GM13976 (cell line): Measurements from ENCODE around the gene DNAJB6.

ENCODE experiments used
- DNase-seq: peaks from one replicate; pipeline ENCODE4 v3.0.0; 2012; ENCODE audit warnings: low spot score
- in situ Hi-C: fragments of 300-500 bp; cut with MboI; formaldehyde crosslinking; loops from one replicate; pipeline ENCODE4 v1.12.0; 2022; ENCODE audit warnings: low sequenced_read_pairs, mixed read lengths, inconsistent platforms; ENCODE audit not compliant: unreplicated experiment
- TF ChIP-seq, protein P1 (sequence below): IDR thresholded peaks from 2 replicates; pipeline ENCODE4 v1.5.1; 2012; ENCODE audit warnings: borderline replicate concordance, mild to moderate bottlenecking; ENCODE audit not compliant: insufficient read depth; ENCODE audit errors: extremely low read depth, missing control alignments, control extremely low read depth

Gene DNAJB6

DNA sequence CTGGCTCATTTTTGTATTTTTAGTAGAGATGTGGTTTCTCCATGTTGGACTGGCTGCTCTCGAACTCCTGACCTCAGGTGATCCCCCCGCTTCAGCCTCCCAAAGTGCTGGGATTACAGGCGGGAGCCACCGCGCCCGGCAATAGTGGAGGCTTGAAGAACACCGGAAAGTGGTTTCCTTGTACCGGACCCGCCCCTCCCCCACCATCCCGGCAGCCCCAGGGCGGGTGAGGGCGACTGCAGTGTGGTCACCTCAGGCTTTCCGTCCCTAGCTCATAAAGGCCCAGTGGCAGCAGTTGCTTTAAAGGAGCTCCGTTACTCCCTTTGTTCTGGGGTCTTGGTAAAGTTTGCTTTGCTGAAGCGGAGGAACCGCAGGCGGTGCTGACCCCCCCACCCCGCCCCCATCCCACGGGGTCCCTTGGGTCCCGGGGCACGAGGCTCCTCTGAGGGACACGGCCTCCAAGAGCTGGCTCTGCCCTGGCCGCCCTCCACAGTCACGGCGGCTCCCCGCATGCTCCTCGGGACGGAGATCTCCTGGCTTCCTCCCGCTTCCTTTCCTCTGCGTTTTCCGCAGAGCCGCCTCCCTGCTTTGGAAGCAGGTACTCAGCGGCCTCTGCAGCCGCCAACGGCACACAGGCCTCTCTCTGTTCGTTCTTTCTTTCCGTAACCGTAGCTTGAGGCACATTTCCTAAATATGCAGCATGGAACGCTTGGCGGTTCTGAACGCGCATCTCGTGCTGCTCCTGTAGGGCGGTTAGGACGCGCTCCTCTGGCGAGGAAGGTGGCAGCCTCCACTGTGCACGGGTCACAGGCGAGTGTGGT lies 77.3 kb downstream of the DNAJB6 start:
- in situ Hi-C loops: no loop called here
- DNase-seq: no peak
- TF ChIP-seq, protein P1, sequence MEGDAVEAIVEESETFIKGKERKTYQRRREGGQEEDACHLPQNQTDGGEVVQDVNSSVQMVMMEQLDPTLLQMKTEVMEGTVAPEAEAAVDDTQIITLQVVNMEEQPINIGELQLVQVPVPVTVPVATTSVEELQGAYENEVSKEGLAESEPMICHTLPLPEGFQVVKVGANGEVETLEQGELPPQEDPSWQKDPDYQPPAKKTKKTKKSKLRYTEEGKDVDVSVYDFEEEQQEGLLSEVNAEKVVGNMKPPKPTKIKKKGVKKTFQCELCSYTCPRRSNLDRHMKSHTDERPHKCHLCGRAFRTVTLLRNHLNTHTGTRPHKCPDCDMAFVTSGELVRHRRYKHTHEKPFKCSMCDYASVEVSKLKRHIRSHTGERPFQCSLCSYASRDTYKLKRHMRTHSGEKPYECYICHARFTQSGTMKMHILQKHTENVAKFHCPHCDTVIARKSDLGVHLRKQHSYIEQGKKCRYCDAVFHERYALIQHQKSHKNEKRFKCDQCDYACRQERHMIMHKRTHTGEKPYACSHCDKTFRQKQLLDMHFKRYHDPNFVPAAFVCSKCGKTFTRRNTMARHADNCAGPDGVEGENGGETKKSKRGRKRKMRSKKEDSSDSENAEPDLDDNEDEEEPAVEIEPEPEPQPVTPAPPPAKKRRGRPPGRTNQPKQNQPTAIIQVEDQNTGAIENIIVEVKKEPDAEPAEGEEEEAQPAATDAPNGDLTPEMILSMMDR: no peak

DNA sequence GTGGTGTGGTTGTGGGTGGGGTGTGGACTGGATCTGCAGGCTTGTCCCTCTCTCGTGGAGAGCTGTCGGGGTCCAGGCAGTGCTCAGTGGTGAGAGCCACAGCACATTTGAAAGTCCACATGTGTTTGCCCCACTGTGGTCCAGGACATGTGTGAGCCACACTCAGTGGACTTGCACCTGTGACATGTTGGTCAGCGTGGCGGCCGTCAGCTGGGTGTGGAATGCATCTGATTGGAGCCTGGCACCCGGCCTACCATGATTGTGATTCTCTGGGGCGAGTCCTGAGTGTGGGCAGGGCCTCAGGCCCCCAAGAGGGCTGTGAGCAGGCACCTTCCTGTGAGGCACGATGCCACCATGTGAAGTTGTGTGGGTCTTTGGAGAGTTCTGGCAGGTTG lies 77.9 kb downstream of the DNAJB6 start:
- TF ChIP-seq, protein P1: no peak
- in situ Hi-C loops: no loop called here

DNA sequence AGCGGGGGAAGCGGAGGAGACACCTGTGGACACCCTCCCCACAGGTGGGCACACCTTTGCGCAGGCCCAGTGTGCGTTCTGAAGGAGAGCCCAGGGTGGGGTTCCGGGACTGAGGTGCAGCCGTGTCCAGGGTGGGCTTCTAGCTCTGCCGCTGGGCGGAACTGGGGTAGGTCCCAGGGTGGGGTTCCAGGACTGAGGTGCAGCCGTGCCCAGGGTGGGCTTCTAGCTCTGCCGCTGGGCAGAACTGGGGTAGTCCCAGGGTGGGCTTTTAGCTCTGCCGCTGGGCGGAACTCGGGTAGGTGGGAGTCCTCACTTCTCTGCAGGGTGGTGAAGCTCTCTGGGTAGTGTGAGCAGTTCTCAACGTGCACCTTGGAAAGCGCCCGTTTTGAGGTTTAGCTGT lies 78.7 kb downstream of the DNAJB6 start:
- in situ Hi-C loops: no loop called here
- TF ChIP-seq, protein P1: no peak
- no peak for DNase-seq

More for the DNA sequence above, 77.9 kb downstream of the DNAJB6 start:
- no peak for DNase-seq

DNA sequence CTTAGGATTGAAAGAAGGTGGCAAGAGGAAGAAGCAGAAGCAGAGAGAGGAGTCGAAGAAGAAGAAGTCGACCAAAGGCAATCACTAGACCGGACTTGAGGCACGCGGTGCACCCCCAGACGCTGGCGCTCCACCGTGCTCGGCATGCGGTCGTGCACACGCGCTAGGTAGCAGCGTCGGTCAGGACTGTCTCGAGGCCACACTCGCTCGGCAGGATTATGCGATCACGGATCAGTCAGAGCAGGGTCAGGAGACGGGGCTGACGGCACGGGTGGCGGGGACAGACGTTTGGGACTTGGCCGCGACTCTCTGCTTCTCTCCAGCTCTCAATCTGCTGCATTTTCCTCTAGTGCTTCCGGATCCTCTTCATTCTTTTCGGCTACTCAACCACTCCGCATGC lies 79.2 kb downstream of the DNAJB6 start:
- TF ChIP-seq, protein P1: no peak
- in situ Hi-C loops: no loop called here

DNA sequence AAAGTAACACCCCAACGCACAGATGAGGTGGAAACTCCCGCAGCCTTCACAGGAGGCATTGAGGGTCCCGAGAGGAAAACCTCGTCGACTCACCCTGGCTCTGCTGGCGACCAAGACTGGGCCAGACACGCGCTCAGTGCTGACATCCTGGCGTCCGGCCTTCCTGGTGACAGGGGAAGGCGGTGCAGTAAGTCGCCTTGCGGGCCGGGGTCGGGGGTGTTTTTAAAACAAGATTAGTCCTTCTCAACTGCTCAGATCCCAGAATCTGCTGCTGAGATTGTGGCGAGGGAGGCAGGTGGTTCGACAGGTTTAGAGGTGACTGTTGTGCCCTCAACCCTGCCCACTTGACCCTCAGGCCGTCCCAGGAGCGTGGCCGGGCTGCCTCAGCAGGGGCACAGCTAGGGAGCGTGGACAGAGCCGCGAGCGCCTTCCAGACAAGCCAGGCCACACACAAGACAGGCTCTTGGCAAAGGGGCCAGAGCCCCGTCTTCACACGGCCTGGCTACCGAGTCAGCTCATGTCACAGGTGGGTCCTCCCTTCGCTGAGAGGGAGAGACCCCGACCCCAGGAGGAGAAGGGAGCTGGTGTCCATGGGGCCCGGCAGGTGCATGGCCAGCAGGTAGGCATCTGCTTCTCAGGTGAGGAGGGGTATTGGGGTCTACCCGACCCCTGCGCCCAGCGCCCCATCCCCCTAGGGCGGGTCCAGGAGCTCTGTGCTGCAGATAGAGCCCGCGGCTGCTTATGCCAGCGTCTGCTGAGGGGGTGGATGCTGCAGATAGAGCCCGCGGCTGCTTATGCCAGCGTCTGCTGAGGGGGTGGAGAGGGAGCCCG lies 81.6 kb downstream of the DNAJB6 start:
- in situ Hi-C loops: no loop called here
- TF ChIP-seq, protein P1: no peak
- DNase-seq: no peak

More for the DNA sequence above, 79.2 kb downstream of the DNAJB6 start:
- DNase-seq: no peak

DNA sequence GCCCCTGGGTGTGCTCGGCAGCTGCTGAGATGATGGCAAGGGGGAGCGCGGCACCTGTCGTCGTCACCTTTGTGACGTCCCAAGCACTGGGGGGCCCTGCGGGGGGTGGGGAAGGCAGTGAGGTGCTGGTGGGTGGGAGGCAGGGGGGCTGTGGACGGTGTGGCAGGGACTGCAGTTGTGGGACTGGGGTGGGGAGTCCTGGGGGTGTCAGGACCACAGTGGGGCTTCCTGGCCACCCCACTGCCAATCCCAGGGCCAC lies 82.2 kb downstream of the DNAJB6 start:
- in situ Hi-C loops: no loop called here
- TF ChIP-seq, protein P1: no peak
- DNase-seq: no peak

DNA sequence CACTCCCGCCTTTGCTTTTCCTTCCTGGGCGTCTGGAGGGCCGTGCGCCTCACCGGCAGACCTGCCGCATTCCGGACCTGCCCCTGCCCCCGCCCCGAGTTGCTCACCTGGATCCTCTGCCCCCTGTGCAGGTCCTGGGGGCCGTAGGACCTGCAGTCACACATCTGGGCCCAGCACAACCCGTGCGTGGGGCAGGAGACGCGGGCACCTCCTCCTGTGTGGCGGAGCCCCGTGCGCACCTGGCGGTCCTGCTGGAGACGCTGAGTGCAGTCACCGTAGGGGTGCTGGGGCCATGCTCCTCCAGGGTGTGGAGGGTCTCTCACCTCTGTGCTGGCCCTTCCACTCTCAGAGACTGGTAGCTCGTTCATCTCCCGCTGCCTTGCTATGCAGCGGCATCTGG lies 85.5 kb downstream of the DNAJB6 start:
- in situ Hi-C loops: no loop called here
- TF ChIP-seq, protein P1: no peak
- DNase-seq: no peak
